A549 (cell line): ENCODE measurements around the gene HMCN1. TPM values are rescaled to one million over a fixed set of nuclear protein-coding genes. Genes with fewer than 3 reads are reported as not detected.

ENCODE experiments used
- ATAC-seq, 2 experiments: fragments of 200-7000 bp in 1 of 2; fragments of >200 bp in 1 of 2; cut with Nextera tagmentation in 1 of 2; cut with Tn5 transposase in 1 of 2; 3 replicates each; pipeline versions ENCODE4 v1.8.0 to v1.9.1; 2018 to 2020; ENCODE audit warnings: mild to moderate bottlenecking in 1 of 2, moderate library complexity in 1 of 2
- CTCF ChIA-PET: fragments of 300-600 bp; sonication (Branson Sonifier 250); formaldehyde crosslinking; extraction: SDS; loops from one replicate; lab custom pipeline; 2021; ENCODE audit warnings: antibody characterized with exemption, inconsistent platforms; lab: Yijun Ruan, JAX
- POLR2A ChIA-PET: fragments of 350-600 bp; formaldehyde crosslinking; extraction: SDS; loops from one replicate; lab custom pipeline; 2021; ENCODE audit warnings: antibody characterized with exemption, inconsistent platforms; lab: Yijun Ruan, JAX
- DNase-seq, 2 experiments: peaks; one replicate each; pipeline versions ENCODE4 v3.0.0 to v3.0.0-alpha.2; 2011 to 2016; ENCODE audit warnings: low read depth in 1 of 2, low spot score in 1 of 2
- FAIRE-seq: peaks from 2 replicates; lab custom pipeline; 2011; peaks lifted over from hg19 to GRCh38; lab: Jason Lieb, UNC
- H3K27ac ChIP-seq, 2 experiments: fragments of >200 bp; sonication (Bioruptor Twin); formaldehyde crosslinking; 3 replicates each; pipeline ENCODE4 v1.5.1; 2016 to 2017
- H3K4me1 ChIP-seq: fragments of >200 bp; sonication (Bioruptor Twin); formaldehyde crosslinking; 3 replicates; pipeline ENCODE4 v1.6.1; 2016
- H3K4me2 ChIP-seq: fragments of >200 bp; sonication (Bioruptor Twin); formaldehyde crosslinking; 3 replicates; pipeline ENCODE4 v1.6.1; 2016
- H3K4me3 ChIP-seq: fragments of >200 bp; sonication (Bioruptor Twin); formaldehyde crosslinking; 3 replicates; pipeline ENCODE4 v1.5.1; 2016
- H3K9me3 ChIP-seq: fragments of >200 bp; sonication (Bioruptor Twin); formaldehyde crosslinking; 3 replicates; pipeline ENCODE4 v1.6.1; 2016
- BHLHE40 ChIP-seq: IDR thresholded peaks from 2 replicates; pipeline ENCODE4 v1.6.1; 2012; ENCODE audit warnings: low read depth, low read length, inconsistent platforms
- CBX2 ChIP-seq: fragments of 200-600 bp; sonication (generic); IDR thresholded peaks from 2 replicates; pipeline ENCODE4 v1.6.1; 2016; ENCODE audit warnings: low read depth, mild to moderate bottlenecking, borderline replicate concordance
- CBX8 ChIP-seq: fragments of 200-600 bp; sonication (generic); IDR thresholded peaks from 2 replicates; pipeline ENCODE4 v1.6.1; 2016
- CEBPB ChIP-seq, 2 experiments: fragments of >200 bp in 1 of 2; sonication (Bioruptor Twin) in 1 of 2; formaldehyde crosslinking in 1 of 2; IDR thresholded peaks; 2 replicates each; pipeline ENCODE4 v1.6.1; 2012 to 2016
- CHD4 ChIP-seq: fragments of 200-600 bp; sonication (generic); IDR thresholded peaks from 2 replicates; pipeline ENCODE4 v1.6.1; 2016; ENCODE audit warnings: antibody characterized with exemption, mild to moderate bottlenecking, borderline replicate concordance
- EP300 ChIP-seq, 2 experiments: fragments of >200 bp; sonication (Bioruptor Twin); formaldehyde crosslinking; IDR thresholded peaks; 2 replicates in 1 of 2; 3 replicates in 1 of 2; pipeline ENCODE4 v1.6.1; 2016 to 2017
- ESRRA ChIP-seq: fragments of 150-350 bp; IDR thresholded peaks from 2 replicates; pipeline ENCODE4 v1.6.1; 2014; ENCODE audit warnings: mild to moderate bottlenecking, low read length, borderline replicate concordance
- FOSL2 ChIP-seq, 2 experiments: fragments of 450-650 bp in 1 of 2; fragments of >200 bp in 1 of 2; sonication (Bioruptor Twin) in 1 of 2; formaldehyde crosslinking; IDR thresholded peaks; 2 replicates each; pipeline versions ENCODE4 v1.5.0 to v1.6.1; 2016 to 2020; ENCODE audit warnings: mild to moderate bottlenecking in 1 of 2, moderate library complexity in 1 of 2
- HDAC2 ChIP-seq: fragments of 200-600 bp; sonication (generic); IDR thresholded peaks from 2 replicates; pipeline ENCODE4 v1.6.1; 2016
- HOXB5 ChIP-seq: fragments of 250-450 bp; sonication (Bioruptor Pico); IDR thresholded peaks from 2 replicates; pipeline ENCODE4 v1.5.0; 2020; ENCODE audit warnings: mild to moderate bottlenecking, moderate library complexity
- MAFK ChIP-seq: fragments of 450-650 bp; IDR thresholded peaks from 2 replicates; pipeline ENCODE4 v1.6.1; 2014; ENCODE audit not compliant: partially characterized antibody
- MAZ ChIP-seq: fragments of 150-350 bp; IDR thresholded peaks from 2 replicates; pipeline ENCODE4 v1.6.1; 2014; ENCODE audit warnings: antibody characterized with exemption, low read depth, low read length, borderline replicate concordance
- MYC ChIP-seq: IDR thresholded peaks from 2 replicates; pipeline ENCODE4 v1.6.1; 2012; ENCODE audit warnings: mild to moderate bottlenecking, inconsistent platforms, low read length, improper control_type of control experiment, borderline replicate concordance
- NFE2L2 ChIP-seq: fragments of 150-350 bp; conservative IDR thresholded peaks from 2 replicates; pipeline ENCODE4 v1.6.1; 2014; ENCODE audit warnings: low read length
- PHF8 ChIP-seq: fragments of 200-600 bp; sonication (generic); IDR thresholded peaks from 2 replicates; pipeline ENCODE4 v1.6.1; 2016; ENCODE audit warnings: low read depth, mild to moderate bottlenecking, antibody characterized with exemption, moderate library complexity, borderline replicate concordance
- RAD21 ChIP-seq, 2 experiments: fragments of >200 bp in 1 of 2; sonication (Bioruptor Twin) in 1 of 2; formaldehyde crosslinking in 1 of 2; IDR thresholded peaks in 1 of 2; conservative IDR thresholded peaks in 1 of 2; 2 replicates in 1 of 2; 3 replicates in 1 of 2; pipeline ENCODE4 v1.6.1; 2012 to 2018; ENCODE audit warnings: inconsistent platforms in 1 of 2
- RARB ChIP-seq: fragments of 250-450 bp; sonication (Bioruptor Pico); IDR thresholded peaks from 2 replicates; pipeline ENCODE4 v1.8.0; 2021; ENCODE audit warnings: mild to moderate bottlenecking, moderate library complexity
- RNF2 ChIP-seq: fragments of 200-600 bp; sonication (generic); IDR thresholded peaks from 2 replicates; pipeline ENCODE4 v1.6.1; 2016; ENCODE audit warnings: low read depth, mild to moderate bottlenecking, antibody characterized with exemption, moderate library complexity, borderline replicate concordance
- TP53 ChIP-seq: fragments of 250-450 bp; sonication (Bioruptor Pico); IDR thresholded peaks from 2 replicates; pipeline ENCODE4 v1.5.0; 2021; ENCODE audit warnings: mild to moderate bottlenecking, moderate library complexity
- ZNF302 ChIP-seq: fragments of 250-450 bp; sonication (Bioruptor Pico); IDR thresholded peaks from 2 replicates; pipeline ENCODE4 v1.9.0; 2021; ENCODE audit warnings: inconsistent platforms, mild to moderate bottlenecking, moderate library complexity
- WGBS: methylation state at CpG from one replicate; pipeline ENCODE4 v1.1.6; 2017; ENCODE audit errors: missing lambda C conversion rate; 5-methylcytosine and 5-hydroxymethylcytosine counted together
- polyA plus RNA-seq, 4 experiments: library from polyadenylated mRNA; depleted of rRNA in 3 of 4; stranded (reverse); fragments of >200 nt; fragmentation: RNase III in 1 of 4; extraction: RNeasy Plus Mini Kit Qiagen cat#74134 plus additional on column Dnase treatment in 1 of 4; gene quantifications; 2 replicates in 3 of 4; 3 replicates in 1 of 4; pipeline ENCODE4 v1.2.3, GENCODE V29; 2011 to 2017
- TF ChIP-seq, protein P1 (sequence below): fragments of 150-350 bp; IDR thresholded peaks from 2 replicates; pipeline ENCODE4 v1.6.1; 2014; ENCODE audit warnings: low read depth, mild to moderate bottlenecking, low read length
- TF ChIP-seq, protein P2 (sequence below): fragments of >200 bp; sonication (Bioruptor Twin); formaldehyde crosslinking; IDR thresholded peaks from 2 replicates; pipeline ENCODE4 v1.6.1; 2016
- TF ChIP-seq, protein P3 (sequence below): IDR thresholded peaks from 2 replicates; pipeline ENCODE4 v1.6.1; 2012
- TF ChIP-seq, protein P4 (sequence below): fragments of >200 bp; sonication (Bioruptor Twin); formaldehyde crosslinking; IDR thresholded peaks from 3 replicates; pipeline ENCODE4 v1.5.1; 2016
- TF ChIP-seq, protein P5 (sequence below): fragments of 200-600 bp; sonication (generic); IDR thresholded peaks from 2 replicates; pipeline ENCODE4 v1.6.1; 2016; ENCODE audit warnings: antibody characterized with exemption, mild to moderate bottlenecking, moderate library complexity

The HMCN1 gene
- polyA plus RNA-seq, 2 of the 4 experiments (the other 2 are of a cell fraction) = 0.03 to 0.06 TPM

DNA sequence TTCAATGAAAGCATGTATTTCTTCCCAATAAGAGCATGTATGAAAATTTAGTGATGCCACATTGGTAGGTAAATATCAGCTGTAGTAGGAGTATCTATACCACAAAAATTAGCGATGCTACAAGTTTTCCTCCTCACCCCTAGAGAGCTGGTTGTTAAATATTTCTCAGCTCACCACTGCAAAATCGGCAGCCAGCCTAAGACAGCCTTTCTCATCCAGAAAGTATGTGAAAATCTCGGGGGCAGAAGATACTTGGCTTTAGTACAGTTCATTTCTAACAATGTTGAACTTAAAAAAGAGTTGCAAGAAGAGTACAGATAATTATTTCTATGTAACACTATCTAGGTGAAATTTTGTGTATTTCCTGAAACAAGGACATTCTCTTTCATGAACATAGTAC, 405.5 kb downstream of the HMCN1 start:
- no peak for DNase-seq
- no peak overlapping the region for H3K27ac ChIP-seq
- TF ChIP-seq RARB (no peak), EP300 (IDR thresholded peaks at IDR 0.05) (no peak), CBX8 (no peak), TP53 (CRISPR knock-in tag) (no peak), RAD21 (conservative IDR thresholded peaks at IDR 0.05 in 1 of 2, IDR thresholded peaks at IDR 0.05 in 1 of 2) (no peak), MYC (no peak), PHF8 (no peak), FOSL2 (IDR thresholded peaks at IDR 0.05) (no peak), FOSL2 (CRISPR knock-in tag; IDR thresholded peaks at IDR 0.05) (no peak)
- TF ChIP-seq, protein P1, sequence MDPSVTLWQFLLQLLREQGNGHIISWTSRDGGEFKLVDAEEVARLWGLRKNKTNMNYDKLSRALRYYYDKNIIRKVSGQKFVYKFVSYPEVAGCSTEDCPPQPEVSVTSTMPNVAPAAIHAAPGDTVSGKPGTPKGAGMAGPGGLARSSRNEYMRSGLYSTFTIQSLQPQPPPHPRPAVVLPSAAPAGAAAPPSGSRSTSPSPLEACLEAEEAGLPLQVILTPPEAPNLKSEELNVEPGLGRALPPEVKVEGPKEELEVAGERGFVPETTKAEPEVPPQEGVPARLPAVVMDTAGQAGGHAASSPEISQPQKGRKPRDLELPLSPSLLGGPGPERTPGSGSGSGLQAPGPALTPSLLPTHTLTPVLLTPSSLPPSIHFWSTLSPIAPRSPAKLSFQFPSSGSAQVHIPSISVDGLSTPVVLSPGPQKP = no peak
- TF ChIP-seq, protein P2, sequence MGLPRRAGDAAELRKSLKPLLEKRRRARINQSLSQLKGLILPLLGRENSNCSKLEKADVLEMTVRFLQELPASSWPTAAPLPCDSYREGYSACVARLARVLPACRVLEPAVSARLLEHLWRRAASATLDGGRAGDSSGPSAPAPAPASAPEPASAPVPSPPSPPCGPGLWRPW = no peak
- no peak overlapping the region for H3K4me3 ChIP-seq
- ChIA-PET CTCF (interaction anchor here (0.8 kb wide), 1 partner anchor 17 kb away, joined by 5 read pairs; no protein-coding TSS in a partner anchor), POLR2A (no interaction called here)
- no peak for FAIRE-seq
- WGBS = 11% methylated on average over 3 of the region's 3 CpGs
- no peak overlapping the region for H3K4me2 ChIP-seq
- no peak for ATAC-seq
- H3K9me3 ChIP-seq = no peaks in the 10 kb centered on the region
- H3K4me1 ChIP-seq = no peaks in the 10 kb centered on the region

DNA sequence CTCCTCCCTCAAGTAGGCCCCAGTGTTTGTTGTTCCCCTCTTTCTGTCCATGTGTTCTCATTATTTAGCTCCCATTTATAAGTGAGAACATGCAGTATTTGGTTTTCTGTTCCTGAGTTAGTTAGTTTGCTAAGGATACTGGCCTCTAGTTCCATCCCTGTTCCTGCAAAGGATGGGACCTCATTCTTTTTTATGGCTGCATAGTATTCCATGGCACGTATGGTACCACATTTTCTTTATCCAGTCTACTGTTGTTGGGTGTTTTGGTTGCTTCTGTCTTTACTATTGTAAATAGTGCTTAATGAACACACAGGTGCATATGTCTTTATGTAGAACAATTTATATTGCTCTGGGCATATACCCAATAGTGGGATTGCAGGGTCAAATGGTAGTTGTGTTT, 408.0 kb downstream of the HMCN1 start:
- Histone ChIP-seq H3K27ac (no peak overlapping the region), H3K4me3 (no peak overlapping the region), H3K4me1 (no peaks in the 10 kb centered on the region), H3K9me3 (no peaks in the 10 kb centered on the region), H3K4me2 (no peak overlapping the region)
- TF ChIP-seq RNF2 (no peak), CEBPB (IDR thresholded peaks at IDR 0.05) (no peak), CBX2 (no peak), NFE2L2 (no peak), ZNF302 (CRISPR knock-in tag) (no peak), MAFK (no peak), HOXB5 (no peak), CHD4 (no peak), ESRRA (no peak), MYC (no peak), BHLHE40 (no peak), MAZ (no peak), HDAC2 (no peak)
- TF ChIP-seq, protein P3, sequence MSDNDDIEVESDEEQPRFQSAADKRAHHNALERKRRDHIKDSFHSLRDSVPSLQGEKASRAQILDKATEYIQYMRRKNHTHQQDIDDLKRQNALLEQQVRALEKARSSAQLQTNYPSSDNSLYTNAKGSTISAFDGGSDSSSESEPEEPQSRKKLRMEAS = no peak
- TF ChIP-seq, protein P4, sequence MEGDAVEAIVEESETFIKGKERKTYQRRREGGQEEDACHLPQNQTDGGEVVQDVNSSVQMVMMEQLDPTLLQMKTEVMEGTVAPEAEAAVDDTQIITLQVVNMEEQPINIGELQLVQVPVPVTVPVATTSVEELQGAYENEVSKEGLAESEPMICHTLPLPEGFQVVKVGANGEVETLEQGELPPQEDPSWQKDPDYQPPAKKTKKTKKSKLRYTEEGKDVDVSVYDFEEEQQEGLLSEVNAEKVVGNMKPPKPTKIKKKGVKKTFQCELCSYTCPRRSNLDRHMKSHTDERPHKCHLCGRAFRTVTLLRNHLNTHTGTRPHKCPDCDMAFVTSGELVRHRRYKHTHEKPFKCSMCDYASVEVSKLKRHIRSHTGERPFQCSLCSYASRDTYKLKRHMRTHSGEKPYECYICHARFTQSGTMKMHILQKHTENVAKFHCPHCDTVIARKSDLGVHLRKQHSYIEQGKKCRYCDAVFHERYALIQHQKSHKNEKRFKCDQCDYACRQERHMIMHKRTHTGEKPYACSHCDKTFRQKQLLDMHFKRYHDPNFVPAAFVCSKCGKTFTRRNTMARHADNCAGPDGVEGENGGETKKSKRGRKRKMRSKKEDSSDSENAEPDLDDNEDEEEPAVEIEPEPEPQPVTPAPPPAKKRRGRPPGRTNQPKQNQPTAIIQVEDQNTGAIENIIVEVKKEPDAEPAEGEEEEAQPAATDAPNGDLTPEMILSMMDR = no peak
- TF ChIP-seq, protein P5, sequence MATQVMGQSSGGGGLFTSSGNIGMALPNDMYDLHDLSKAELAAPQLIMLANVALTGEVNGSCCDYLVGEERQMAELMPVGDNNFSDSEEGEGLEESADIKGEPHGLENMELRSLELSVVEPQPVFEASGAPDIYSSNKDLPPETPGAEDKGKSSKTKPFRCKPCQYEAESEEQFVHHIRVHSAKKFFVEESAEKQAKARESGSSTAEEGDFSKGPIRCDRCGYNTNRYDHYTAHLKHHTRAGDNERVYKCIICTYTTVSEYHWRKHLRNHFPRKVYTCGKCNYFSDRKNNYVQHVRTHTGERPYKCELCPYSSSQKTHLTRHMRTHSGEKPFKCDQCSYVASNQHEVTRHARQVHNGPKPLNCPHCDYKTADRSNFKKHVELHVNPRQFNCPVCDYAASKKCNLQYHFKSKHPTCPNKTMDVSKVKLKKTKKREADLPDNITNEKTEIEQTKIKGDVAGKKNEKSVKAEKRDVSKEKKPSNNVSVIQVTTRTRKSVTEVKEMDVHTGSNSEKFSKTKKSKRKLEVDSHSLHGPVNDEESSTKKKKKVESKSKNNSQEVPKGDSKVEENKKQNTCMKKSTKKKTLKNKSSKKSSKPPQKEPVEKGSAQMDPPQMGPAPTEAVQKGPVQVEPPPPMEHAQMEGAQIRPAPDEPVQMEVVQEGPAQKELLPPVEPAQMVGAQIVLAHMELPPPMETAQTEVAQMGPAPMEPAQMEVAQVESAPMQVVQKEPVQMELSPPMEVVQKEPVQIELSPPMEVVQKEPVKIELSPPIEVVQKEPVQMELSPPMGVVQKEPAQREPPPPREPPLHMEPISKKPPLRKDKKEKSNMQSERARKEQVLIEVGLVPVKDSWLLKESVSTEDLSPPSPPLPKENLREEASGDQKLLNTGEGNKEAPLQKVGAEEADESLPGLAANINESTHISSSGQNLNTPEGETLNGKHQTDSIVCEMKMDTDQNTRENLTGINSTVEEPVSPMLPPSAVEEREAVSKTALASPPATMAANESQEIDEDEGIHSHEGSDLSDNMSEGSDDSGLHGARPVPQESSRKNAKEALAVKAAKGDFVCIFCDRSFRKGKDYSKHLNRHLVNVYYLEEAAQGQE = no peak
- 32% methylated on average over 1 of the region's 1 CpG for WGBS
- FAIRE-seq = no peak
- CTCF ChIA-PET = no interaction called here
- POLR2A ChIA-PET = no interaction called here
- DNase-seq = no peak
- ATAC-seq = no peak
